Measurements from ENCODE around the gene NR0B2.
"Not testable (repeated sequence)": the region's sequence is repeated elsewhere in the genome, so short reads cannot be mapped to it uniquely, and the experiment has no call there.

Gene NR0B2

GRCh38 chr1:26913754-26914619 is at the start of gene NR0B2:
TSS of gene NR0B2 (minus strand) at chr1:26913975. CDS start at chr1:26913940, 35 bp downstream.
- no peak for DNase-seq

- DNase-seq: no peak
Measured at GRCh38 chr1:26961826-26962225, 48.1 kb upstream of the NR0B2 start.

GRCh38 chr1:26960625-26960966 is 46.8 kb upstream of the NR0B2 start:
- DNase-seq: no peak

- no peak for DNase-seq
Measured at GRCh38 chr1:26959722-26960624, 46.2 kb upstream of the NR0B2 start, which contains the start of gene KDF1. TSS of gene KDF1 (minus strand) at chr1:26960468. CDS start at chr1:26952380, 8,088 bp downstream.

GRCh38 chr1:26959270-26959669 is 45.5 kb upstream of the NR0B2 start:
- DNase-seq: no peak

- no peak for DNase-seq
Measured at GRCh38 chr1:26957306-26957705, 43.5 kb upstream of the NR0B2 start.

GRCh38 chr1:26956321-26956720 is 42.5 kb upstream of the NR0B2 start:
- DNase-seq: no peak

GRCh38 chr1:26953374-26953773 is 39.6 kb upstream of the NR0B2 start:
- no peak for DNase-seq

- no peak for DNase-seq
Measured at GRCh38 chr1:26951821-26952497, 38.2 kb upstream of the NR0B2 start.

GRCh38 chr1:26951216-26951615 is 37.4 kb upstream of the NR0B2 start:
- DNase-seq: no peak

- no peak for DNase-seq
Measured at GRCh38 chr1:26950602-26951001, 36.8 kb upstream of the NR0B2 start.

- no peak for DNase-seq
Measured at GRCh38 chr1:26949926-26950319, 36.1 kb upstream of the NR0B2 start.

GRCh38 chr1:26949266-26949925 is 35.6 kb upstream of the NR0B2 start:
- DNase-seq: no peak

GRCh38 chr1:26948725-26949057 is 34.9 kb upstream of the NR0B2 start:
- not testable (repeated sequence) for DNase-seq

- no peak for DNase-seq
Measured at GRCh38 chr1:26946270-26946669, 32.5 kb upstream of the NR0B2 start.

GRCh38 chr1:26945728-26946127 is 32.0 kb upstream of the NR0B2 start:
- no peak for DNase-seq

GRCh38 chr1:26945138-26945537 is 31.4 kb upstream of the NR0B2 start:
- no peak for DNase-seq

GRCh38 chr1:26942656-26943055 is 28.9 kb upstream of the NR0B2 start:
- no peak for DNase-seq

- no peak for DNase-seq
Measured at GRCh38 chr1:26941311-26941710, 27.5 kb upstream of the NR0B2 start.

GRCh38 chr1:26938659-26939025 is 24.9 kb upstream of the NR0B2 start:
- no peak for DNase-seq

GRCh38 chr1:26938004-26938658 is 24.4 kb upstream of the NR0B2 start:
- DNase-seq: peak; percentile 48

GRCh38 chr1:26936823-26937222 is 23.0 kb upstream of the NR0B2 start:
- DNase-seq: no peak
